SH-SY5Y (cell line): ENCODE measurements around the gene ASIC3.

ENCODE experiments used
- GATA2 ChIP-seq: IDR thresholded peaks from 2 replicates; pipeline ENCODE4 v1.6.1; 2011; ENCODE audit warnings: mild to moderate bottlenecking, low read depth, low read length
- GATA3 ChIP-seq: IDR thresholded peaks from 2 replicates; pipeline ENCODE4 v1.6.1; 2011; ENCODE audit warnings: low read depth, mild to moderate bottlenecking, low read length, moderate library complexity

DNA sequence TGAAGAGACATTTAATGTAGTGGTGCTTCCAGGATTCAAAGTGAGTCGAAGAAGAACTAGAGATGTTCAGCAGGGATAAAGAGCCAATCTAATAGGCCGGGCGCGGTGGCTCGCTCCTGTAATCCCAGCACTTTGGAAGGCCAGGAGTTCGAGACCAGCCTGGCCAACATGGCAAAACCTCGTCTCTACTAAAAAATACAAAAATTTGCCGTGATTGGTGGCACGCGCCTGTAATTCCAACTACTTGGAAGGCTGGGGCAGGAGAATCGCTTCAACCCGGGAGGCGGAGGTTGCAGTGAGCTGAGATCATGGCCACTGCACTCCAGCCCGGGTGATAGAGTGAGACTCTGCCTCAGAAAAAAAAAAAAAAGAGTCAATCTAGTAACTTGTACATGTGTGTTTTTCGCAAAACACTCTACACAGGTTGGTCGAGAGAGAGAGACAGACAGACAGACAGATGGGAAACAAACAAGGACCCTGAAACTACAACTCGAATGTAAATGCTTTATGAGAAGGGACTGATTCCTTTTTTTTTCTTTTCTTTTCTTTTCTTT is 19.3 kb upstream of the ASIC3 start:
- no peak for TF ChIP-seq GATA2
- TF ChIP-seq GATA3, result no peak
